H1 (cell line): Measurements from ENCODE around the gene COX7A2. TPM values are rescaled to one million over a fixed set of nuclear protein-coding genes. Genes with fewer than 3 reads are reported as not detected.

Experiments used
- CTCF ChIA-PET: fragments of 300-600 bp; sonication (Branson Sonifier 250); formaldehyde crosslinking; loops from one replicate; lab custom pipeline; 2021; ENCODE audit not compliant: partially characterized antibody; lab: Charles Lee
- POLR2A ChIA-PET: fragments of 300-600 bp; sonication (Branson Sonifier 250); formaldehyde crosslinking; loops from one replicate; lab custom pipeline; 2021; ENCODE audit warnings: inconsistent platforms; ENCODE audit not compliant: partially characterized antibody; lab: Charles Lee
- DNase-seq, 2 experiments: peaks; one replicate each; pipeline versions ENCODE4 v3.0.0 to v3.0.0-alpha.2; 2010 to 2022; ENCODE audit warnings: low spot score in 2 of 2, low read depth in 1 of 2, mixed read lengths in 1 of 2
- FAIRE-seq: peaks from 2 replicates; lab custom pipeline; 2011; peaks lifted over from hg19 to GRCh38; lab: Jason Lieb, UNC
- H2AFZ ChIP-seq: 2 replicates; pipeline ENCODE4 v1.8.1; 2012; ENCODE audit warnings: low read length, inconsistent platforms
- H2AK5ac ChIP-seq: 2 replicates; pipeline ENCODE4 v1.6.1; 2013; ENCODE audit warnings: low read depth, low read length
- H2BK120ac ChIP-seq: replicated peaks from 2 replicates; pipeline ENCODE3; 2013; ENCODE audit warnings: low read depth, low read length, inconsistent platforms
- H2BK12ac ChIP-seq: 2 replicates; pipeline ENCODE4 v1.6.1; 2013; ENCODE audit warnings: low read depth, low read length
- H2BK15ac ChIP-seq: 2 replicates; pipeline ENCODE4 v1.6.1; 2013; ENCODE audit warnings: low read length
- H2BK20ac ChIP-seq: 2 replicates; pipeline ENCODE4 v1.6.1; 2013; ENCODE audit warnings: low read length
- H2BK5ac ChIP-seq: 2 replicates; pipeline ENCODE4 v1.6.1; 2013; ENCODE audit warnings: low read depth, low read length
- H3K14ac ChIP-seq: 2 replicates; pipeline ENCODE4 v1.6.1; 2013; ENCODE audit warnings: inconsistent platforms; ENCODE audit not compliant: insufficient read length
- H3K18ac ChIP-seq: 2 replicates; pipeline ENCODE4 v1.6.1; 2013; ENCODE audit warnings: low read length; ENCODE audit errors: extremely low read depth
- H3K23ac ChIP-seq: 2 replicates; pipeline ENCODE4 v1.6.1; 2013; ENCODE audit warnings: inconsistent platforms; ENCODE audit not compliant: insufficient read length
- H3K23me2 ChIP-seq: 2 replicates; pipeline ENCODE4 v1.6.1; 2013; ENCODE audit warnings: low read depth, low read length
- H3K27ac ChIP-seq: 2 replicates; pipeline ENCODE4 v1.6.1; 2011; ENCODE audit warnings: low read depth, low read length, inconsistent platforms
- H3K27me3 ChIP-seq, 4 experiments: replicated peaks in 1 of 4; 1 replicate in 1 of 4; 2 replicates in 3 of 4; pipeline versions ENCODE4 v1.6.1 to v1.8.1; 2011 to 2013; ENCODE audit warnings: low read length in 3 of 4, mild to moderate bottlenecking in 3 of 4, inconsistent platforms in 2 of 4, mixed read lengths in 2 of 4, moderate library complexity in 1 of 4; ENCODE audit not compliant: control insufficient read depth in 3 of 4, insufficient read depth in 3 of 4; ENCODE audit errors: extremely low read depth in 1 of 4
- H3K36me3 ChIP-seq, 4 experiments: 2 replicates each; pipeline versions ENCODE4 v1.6.1 to v1.8.1; 2011 to 2013; ENCODE audit warnings: mild to moderate bottlenecking in 4 of 4, low read length in 3 of 4, moderate library complexity in 2 of 4, control low read depth in 1 of 4, inconsistent platforms in 1 of 4; ENCODE audit not compliant: insufficient read depth in 4 of 4, control insufficient read depth in 2 of 4
- H3K4ac ChIP-seq: replicated peaks from 2 replicates; pipeline ENCODE3; 2013; ENCODE audit warnings: low read length, low read depth, mixed read lengths, inconsistent platforms; ENCODE audit not compliant: insufficient read length
- H3K4me1 ChIP-seq, 4 experiments: replicated peaks in 1 of 4; 1 replicate in 1 of 4; 2 replicates in 3 of 4; pipeline versions ENCODE4 v1.6.1 to v1.8.1; 2011 to 2013; ENCODE audit warnings: low read length in 3 of 4, inconsistent platforms in 2 of 4, mixed read lengths in 1 of 4; ENCODE audit not compliant: insufficient read depth in 4 of 4, control insufficient read depth in 3 of 4
- H3K4me2 ChIP-seq, 2 experiments: 2 replicates each; pipeline versions ENCODE4 v1.6.1 to v1.8.1; 2011 to 2013; ENCODE audit warnings: low read depth in 2 of 2, low read length in 2 of 2, control low read depth in 1 of 2, inconsistent platforms in 1 of 2, mild to moderate bottlenecking in 1 of 2; ENCODE audit not compliant: insufficient read depth in 1 of 2
- H3K4me3 ChIP-seq, 4 experiments: fragments of 200-600, 300-600 bp in 1 of 4; sonication (generic), shearing (Covaris generic), sonication (Bioruptor Twin) in 1 of 4; 2 replicates each; pipeline versions ENCODE4 v1.5.1 to v1.8.1; 2011 to 2016; ENCODE audit warnings: low read length in 4 of 4, low read depth in 3 of 4, control low read depth in 2 of 4, inconsistent platforms in 2 of 4, mild to moderate bottlenecking in 2 of 4, mixed read lengths in 1 of 4, moderate library complexity in 1 of 4; ENCODE audit not compliant: insufficient read depth in 2 of 4; ENCODE audit errors: extremely low read depth in 1 of 4
- H3K56ac ChIP-seq: replicated peaks from 2 replicates; pipeline ENCODE3; 2013; ENCODE audit warnings: low read depth, mild to moderate bottlenecking, mixed read lengths, low read length, inconsistent platforms; ENCODE audit not compliant: insufficient read length
- H3K79me1 ChIP-seq: 2 replicates; pipeline ENCODE4 v1.6.1; 2013; ENCODE audit warnings: low read depth, low read length, control low read depth
- H3K79me2 ChIP-seq, 2 experiments: 2 replicates each; pipeline versions ENCODE4 v1.6.1 to v1.8.1; 2012 to 2013; ENCODE audit warnings: low read length in 2 of 2, mild to moderate bottlenecking in 2 of 2, inconsistent platforms in 1 of 2; ENCODE audit not compliant: insufficient read depth in 2 of 2, control insufficient read depth in 1 of 2
- H3K9ac ChIP-seq, 4 experiments: replicated peaks in 1 of 4; 1 replicate in 1 of 4; 2 replicates in 3 of 4; pipeline versions ENCODE4 v1.6.1 to v1.8.1; 2011 to 2013; ENCODE audit warnings: low read depth in 3 of 4, low read length in 3 of 4, control low read depth in 2 of 4, mild to moderate bottlenecking in 2 of 4, moderate library complexity in 2 of 4, inconsistent platforms in 1 of 4; ENCODE audit errors: extremely low read depth in 1 of 4
- H3K9me3 ChIP-seq, 2 experiments: 2 replicates each; pipeline versions ENCODE4 v1.6.1 to v1.8.1; 2012 to 2013; ENCODE audit warnings: mild to moderate bottlenecking in 2 of 2, moderate library complexity in 2 of 2, control low read depth in 1 of 2, inconsistent platforms in 1 of 2, low read depth in 1 of 2, low read length in 1 of 2, mixed read lengths in 1 of 2; ENCODE audit not compliant: insufficient read depth in 2 of 2
- H4K20me1 ChIP-seq, 2 experiments: replicated peaks in 1 of 2; 2 replicates each; pipeline versions ENCODE3 to v1.8.1; 2011 to 2013; ENCODE audit warnings: inconsistent platforms in 2 of 2, low read length in 2 of 2, mild to moderate bottlenecking in 1 of 2; ENCODE audit not compliant: insufficient read depth in 2 of 2, control insufficient read depth in 1 of 2
- H4K5ac ChIP-seq: 2 replicates; pipeline ENCODE4 v1.6.1; 2013; ENCODE audit warnings: low read length, low read depth, mixed read lengths, inconsistent platforms; ENCODE audit not compliant: insufficient read length
- H4K8ac ChIP-seq: 2 replicates; pipeline ENCODE4 v1.8.0; 2013; ENCODE audit warnings: mild to moderate bottlenecking, moderate library complexity, low read length, inconsistent platforms; ENCODE audit not compliant: insufficient read depth; ENCODE audit errors: extremely low read depth
- H4K91ac ChIP-seq: replicated peaks from 2 replicates; pipeline ENCODE3; 2013; ENCODE audit warnings: low read length, mixed read lengths, inconsistent platforms; ENCODE audit not compliant: insufficient read length
- ASH2L ChIP-seq: fragments of 200-600, 300-600 bp; sonication (generic); IDR thresholded peaks from one replicate; pipeline ENCODE4 v1.7.1; 2017; ENCODE audit warnings: low read length
- BCL11A ChIP-seq, 2 experiments: IDR thresholded peaks; one replicate each; pipeline ENCODE4 v1.6.1; 2011; ENCODE audit warnings: low read depth in 2 of 2, low read length in 2 of 2, mild to moderate bottlenecking in 2 of 2
- BRCA1 ChIP-seq: IDR thresholded peaks from 2 replicates; pipeline ENCODE4 v1.6.1; 2012; ENCODE audit warnings: low read depth, low read length, improper control_type of control experiment
- CREB1 ChIP-seq: IDR thresholded peaks from 2 replicates; pipeline ENCODE4 v1.6.1; 2012; ENCODE audit warnings: inconsistent platforms
- CTBP2 ChIP-seq: IDR thresholded peaks from 2 replicates; pipeline ENCODE4 v1.7.0; 2011; ENCODE audit warnings: borderline replicate concordance, mild to moderate bottlenecking, moderate library complexity, mixed read lengths, low read length; ENCODE audit not compliant: insufficient read depth, insufficient read length
- FOSL1 ChIP-seq: IDR thresholded peaks from 2 replicates; pipeline ENCODE4 v1.6.1; 2011; ENCODE audit warnings: mild to moderate bottlenecking, low read depth, low read length, moderate library complexity; ENCODE audit not compliant: insufficient read depth
- GTF2F1 ChIP-seq: IDR thresholded peaks from 2 replicates; pipeline ENCODE4 v1.6.1; 2012; ENCODE audit warnings: low read depth, low read length, improper control_type of control experiment, borderline replicate concordance
- KDM1A ChIP-seq: fragments of 200-600, 300-600 bp; sonication (generic); IDR thresholded peaks from 2 replicates; pipeline ENCODE4 v1.7.1; 2016; ENCODE audit warnings: mild to moderate bottlenecking, low read length, borderline replicate concordance
- PHF8 ChIP-seq: fragments of 200-600 bp; sonication (generic); conservative IDR thresholded peaks from 2 replicates; pipeline ENCODE4 v1.7.1; 2012; ENCODE audit warnings: low read depth, mild to moderate bottlenecking, inconsistent platforms, low read length, moderate library complexity
- SIN3A ChIP-seq, 2 experiments: IDR thresholded peaks in 1 of 2; conservative IDR thresholded peaks in 1 of 2; 2 replicates each; pipeline ENCODE4 v1.6.1; 2011 to 2012; ENCODE audit warnings: low read length in 2 of 2, improper control_type of control experiment in 1 of 2, low read depth in 1 of 2, mild to moderate bottlenecking in 1 of 2
- WGBS, 2 experiments: shearing (Covaris generic) in 1 of 2; methylation state at CpG; one replicate each; pipeline versions ENCODE4 v1.1.6 to v1.1.7; 2013 to 2015; ENCODE audit warnings: low lambda C conversion rate in 2 of 2, mixed read lengths in 2 of 2, inconsistent platforms in 1 of 2, low coverage in 1 of 2, missing lambda C conversion rate in 1 of 2; ENCODE audit not compliant: insufficient replicate concordance in 2 of 2, insufficient coverage in 1 of 2, insufficient read length in 1 of 2; ENCODE audit errors: extremely low coverage in 1 of 2, missing lambda C conversion rate in 1 of 2; 5-methylcytosine and 5-hydroxymethylcytosine counted together
- polyA plus RNA-seq, 7 experiments: library from polyadenylated mRNA; depleted of rRNA in 3 of 7; stranded (reverse) in 5 of 7; unstranded in 2 of 7; fragments of >200 nt in 5 of 7; fragments of 200-250 nt in 2 of 7; gene quantifications; 1 replicate in 5 of 7; 2 replicates in 1 of 7; 4 replicates in 1 of 7; pipeline versions ENCODE4 v1.2.1 to v1.2.3, GENCODE V29; 2011 to 2013; ENCODE audit warnings: missing spikeins in 2 of 7, mixed read lengths in 2 of 7
- total RNA-seq: library from RNA; stranded (reverse); fragmentation: NEBNext Ultra II Directional; extraction: Animal tissue kit (Norgen Biotek cat#: 25700); gene quantifications from 2 replicates; pipeline ENCODE4 v1.2.1, GENCODE V29; 2021
- TF ChIP-seq, protein P1 (sequence below), 3 experiments: IDR thresholded peaks; 1 replicate in 2 of 3; 2 replicates in 1 of 3; pipeline versions ENCODE4 v1.5.1 to v1.6.1; 2011; ENCODE audit warnings: low read length in 3 of 3, mild to moderate bottlenecking in 3 of 3, inconsistent platforms in 2 of 3, low read depth in 1 of 3, moderate library complexity in 1 of 3; ENCODE audit not compliant: insufficient read depth in 1 of 3; ENCODE audit errors: control extremely low read depth in 1 of 3

COX7A2 gene
- total and polyA plus RNA-seq, 2 of the 8 experiments (the other 6 are each of a cell fraction or from before 2014, with no cell fraction given) = 262 to 468 TPM

DNA sequence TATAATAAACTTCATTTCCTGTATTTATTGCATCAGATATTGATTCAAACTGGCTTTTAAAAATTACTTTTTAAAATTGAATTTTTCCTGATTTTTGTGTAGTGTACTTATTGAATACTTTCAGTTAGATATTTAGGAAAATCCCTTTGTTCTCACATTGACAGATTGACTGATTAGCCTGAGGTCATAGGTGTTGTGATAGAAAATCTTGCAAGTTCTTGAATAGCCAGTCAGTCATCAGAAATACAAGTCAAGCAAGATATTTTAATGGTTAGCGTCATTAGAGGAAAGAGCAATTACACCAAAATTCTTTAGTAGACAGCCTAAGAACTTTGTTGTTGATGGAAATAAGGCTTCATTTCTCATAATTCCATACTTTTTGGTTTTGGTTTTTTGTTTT is 44.4 kb upstream of the COX7A2 start:
- H2BK15ac ChIP-seq = no peak overlapping the region
- no peak overlapping the region for H2AK5ac ChIP-seq
- no peak overlapping the region for H3K14ac ChIP-seq
- no peak overlapping the region for H4K91ac ChIP-seq
- H3K9ac ChIP-seq = no peak overlapping the region
- DNase-seq = no peak
- H2BK20ac ChIP-seq = no peak overlapping the region
- H3K4ac ChIP-seq = no peak overlapping the region
- whole genome bisulfite sequencing, 2 experiments = 94% methylated on average over 1 of the region's 1 CpG; no CpG with 5 or more reads in 1 of the 2 experiments
- H3K27me3 ChIP-seq = no peaks in the 10 kb centered on the region
- no peak overlapping the region for H3K4me2 ChIP-seq
- ChIA-PET POLR2A (no interaction called here), CTCF (interaction anchor here (1.5 kb wide), 1 partner anchor 53 kb away, joined by 3 read pairs; no protein-coding TSS in a partner anchor)
- H4K20me1 ChIP-seq = peaks cover 2 to 3% of the 10 kb centered on the region in 2 experiments
- no peak overlapping the region for H2AFZ ChIP-seq
- no peaks in the 10 kb centered on the region for H3K36me3 ChIP-seq
- no peak overlapping the region for H4K8ac ChIP-seq
- FAIRE-seq = no peak
- no peak overlapping the region for H3K56ac ChIP-seq
- no peak overlapping the region for H3K18ac ChIP-seq
- H2BK5ac ChIP-seq = no peak overlapping the region
- no peak overlapping the region for H3K4me3 ChIP-seq
- H3K9me3 ChIP-seq = no peaks in the 10 kb centered on the region
- no peak overlapping the region for H3K27ac ChIP-seq
- no peak overlapping the region for H2BK120ac ChIP-seq
- H2BK12ac ChIP-seq = no peak overlapping the region
- H3K79me2 ChIP-seq = peaks cover 7 to 13% of the 10 kb centered on the region in 2 experiments
- no peaks in the 10 kb centered on the region for H3K23me2 ChIP-seq
- 0 out of 2 replicates have a peak, but pooled peaks cover 3% of the 10 kb centered on the region for H3K79me1 ChIP-seq
- H3K4me1 ChIP-seq = peaks cover 3 to 9% (median 7%) of the 10 kb centered on the region in 4 experiments
- H3K23ac ChIP-seq = no peak overlapping the region
- no peak overlapping the region for H4K5ac ChIP-seq
- TF ChIP-seq FOSL1 (no peak), KDM1A (no peak), SIN3A (conservative IDR thresholded peaks at IDR 0.05 in 1 of 2, IDR thresholded peaks at IDR 0.05 in 1 of 2; ENCODE audit: low read depth in 1 of 2, low read length in 2 of 2) (no peak), GTF2F1 (no peak), CREB1 (no peak), BRCA1 (no peak), PHF8 (no peak), BCL11A (IDR thresholded peaks at IDR 0.05; ENCODE audit: low read depth in 2 of 2, low read length in 2 of 2) (no peak), CTBP2 (no peak), ASH2L (no peak)
- TF ChIP-seq, protein P1, sequence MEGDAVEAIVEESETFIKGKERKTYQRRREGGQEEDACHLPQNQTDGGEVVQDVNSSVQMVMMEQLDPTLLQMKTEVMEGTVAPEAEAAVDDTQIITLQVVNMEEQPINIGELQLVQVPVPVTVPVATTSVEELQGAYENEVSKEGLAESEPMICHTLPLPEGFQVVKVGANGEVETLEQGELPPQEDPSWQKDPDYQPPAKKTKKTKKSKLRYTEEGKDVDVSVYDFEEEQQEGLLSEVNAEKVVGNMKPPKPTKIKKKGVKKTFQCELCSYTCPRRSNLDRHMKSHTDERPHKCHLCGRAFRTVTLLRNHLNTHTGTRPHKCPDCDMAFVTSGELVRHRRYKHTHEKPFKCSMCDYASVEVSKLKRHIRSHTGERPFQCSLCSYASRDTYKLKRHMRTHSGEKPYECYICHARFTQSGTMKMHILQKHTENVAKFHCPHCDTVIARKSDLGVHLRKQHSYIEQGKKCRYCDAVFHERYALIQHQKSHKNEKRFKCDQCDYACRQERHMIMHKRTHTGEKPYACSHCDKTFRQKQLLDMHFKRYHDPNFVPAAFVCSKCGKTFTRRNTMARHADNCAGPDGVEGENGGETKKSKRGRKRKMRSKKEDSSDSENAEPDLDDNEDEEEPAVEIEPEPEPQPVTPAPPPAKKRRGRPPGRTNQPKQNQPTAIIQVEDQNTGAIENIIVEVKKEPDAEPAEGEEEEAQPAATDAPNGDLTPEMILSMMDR (IDR thresholded peaks at IDR 0.05; ENCODE audit: control extremely low read depth in 1 of 3, insufficient read depth in 1 of 3, low read depth in 1 of 3, low read length in 3 of 3) = no peak
